HEK293 (cell line): Measurements from ENCODE around the gene UBA3.

ENCODE experiments used
- KLF16 ChIP-seq: fragments of 450-650 bp; formaldehyde crosslinking; IDR thresholded peaks from 2 replicates; pipeline ENCODE4 v1.5.1; 2017; ENCODE audit warnings: missing biosample characterization, missing genetic modification characterization
- ZBTB11 ChIP-seq: fragments of 450-650 bp; formaldehyde crosslinking; conservative IDR thresholded peaks from 2 replicates; pipeline ENCODE4 v1.5.1; 2016; ENCODE audit warnings: low read depth, missing biosample characterization, missing genetic modification characterization
- ZFHX2 ChIP-seq: fragments of 450-650 bp; formaldehyde crosslinking; conservative IDR thresholded peaks from 2 replicates; pipeline ENCODE4 v1.5.1; 2016; ENCODE audit warnings: missing biosample characterization, missing genetic modification characterization
- ZNF311 ChIP-seq: fragments of 450-650 bp; formaldehyde crosslinking; IDR thresholded peaks from 2 replicates; pipeline ENCODE4 v1.5.1; 2017; ENCODE audit warnings: missing biosample characterization, missing genetic modification characterization, borderline replicate concordance

- TF ChIP-seq ZNF311 (no peak), ZFHX2 (no peak), ZBTB11 (tag by site-specific recombination) (no peak), KLF16 (tag by site-specific recombination) (no peak)
Measured at GRCh38 chr3:69104586-69104985, 24.4 kb upstream of the UBA3 start.
